IPS-15b (cell line): ENCODE measurements around the gene GALNT7.

ENCODE experiments used
- H3K27me3 ChIP-seq: one replicate; pipeline ENCODE4 v1.6.1; 2013; ENCODE audit warnings: low read length; ENCODE audit not compliant: control insufficient read depth, insufficient read depth
- H3K36me3 ChIP-seq: one replicate; pipeline ENCODE4 v1.6.1; 2013; ENCODE audit warnings: low read length; ENCODE audit not compliant: control insufficient read depth, insufficient read depth
- H3K4me1 ChIP-seq: one replicate; pipeline ENCODE4 v1.6.1; 2013; ENCODE audit warnings: mild to moderate bottlenecking, low read length; ENCODE audit not compliant: control insufficient read depth, insufficient read depth
- H3K4me3 ChIP-seq: one replicate; pipeline ENCODE4 v1.5.1; 2013; ENCODE audit warnings: low read depth, low read length
- H3K9ac ChIP-seq: one replicate; pipeline ENCODE4 v1.6.1; 2013; ENCODE audit warnings: low read depth, mild to moderate bottlenecking, low read length
- H3K9me3 ChIP-seq: one replicate; pipeline ENCODE4 v1.6.1; 2013; ENCODE audit warnings: mild to moderate bottlenecking, low read length; ENCODE audit not compliant: control insufficient read depth, insufficient read depth

The GALNT7 gene

DNA sequence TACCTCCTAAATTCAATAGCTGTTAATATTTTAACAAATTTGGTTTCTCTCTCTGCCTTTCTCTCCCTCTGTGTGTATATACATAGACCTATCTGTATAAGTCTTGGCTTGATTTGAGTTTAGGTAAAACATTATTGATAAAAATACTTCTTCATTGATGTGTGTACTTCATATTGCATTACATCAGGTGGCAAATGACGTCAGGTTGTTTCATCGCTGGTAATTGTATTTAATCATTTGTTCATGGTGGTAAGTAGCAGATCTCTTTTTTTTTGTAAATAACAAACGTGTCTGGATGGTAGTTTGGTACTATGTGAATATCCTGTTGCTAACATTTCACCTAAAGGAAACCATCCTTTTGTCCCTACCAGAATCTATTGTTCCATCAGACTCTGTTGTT is 55.1 kb downstream of the GALNT7 start:
- H3K4me1 ChIP-seq, result peaks cover 3% of the 10 kb centered on the region
- no peaks in the 10 kb centered on the region for H3K9me3 ChIP-seq
- H3K4me3 ChIP-seq, result no peak overlapping the region
- H3K9ac ChIP-seq, result no peak overlapping the region
- H3K36me3 ChIP-seq, result no peaks in the 10 kb centered on the region
- H3K27me3 ChIP-seq, result no peaks in the 10 kb centered on the region

DNA sequence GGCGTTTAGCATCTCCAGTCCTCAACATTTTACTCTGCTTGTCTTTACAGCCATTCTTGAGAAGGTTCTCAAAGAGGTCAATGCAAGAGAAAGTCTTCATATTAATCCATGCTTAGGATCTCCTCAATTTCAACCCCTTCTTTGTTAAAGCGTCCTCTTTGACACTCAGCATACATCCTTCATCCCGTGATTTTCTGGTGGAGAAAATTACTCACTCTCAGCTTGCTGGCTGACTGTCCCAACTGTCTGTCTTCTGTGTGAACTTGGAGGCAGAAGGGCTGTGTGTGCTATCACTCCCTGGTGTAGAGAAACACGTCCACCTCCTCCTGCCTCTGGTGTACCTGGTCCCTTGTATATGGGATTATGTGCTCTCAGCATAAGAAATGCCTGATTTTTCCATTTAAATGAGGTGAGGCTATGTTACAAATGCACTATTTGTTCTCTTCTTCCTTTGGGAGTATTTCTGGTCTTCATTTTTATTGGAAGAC is 57.8 kb downstream of the GALNT7 start:
- no peaks in the 10 kb centered on the region for H3K36me3 ChIP-seq
- no peaks in the 10 kb centered on the region for H3K27me3 ChIP-seq
- no peak overlapping the region for H3K9ac ChIP-seq
- no peaks in the 10 kb centered on the region for H3K9me3 ChIP-seq
- no peaks in the 10 kb centered on the region for H3K4me1 ChIP-seq
- no peak overlapping the region for H3K4me3 ChIP-seq

DNA sequence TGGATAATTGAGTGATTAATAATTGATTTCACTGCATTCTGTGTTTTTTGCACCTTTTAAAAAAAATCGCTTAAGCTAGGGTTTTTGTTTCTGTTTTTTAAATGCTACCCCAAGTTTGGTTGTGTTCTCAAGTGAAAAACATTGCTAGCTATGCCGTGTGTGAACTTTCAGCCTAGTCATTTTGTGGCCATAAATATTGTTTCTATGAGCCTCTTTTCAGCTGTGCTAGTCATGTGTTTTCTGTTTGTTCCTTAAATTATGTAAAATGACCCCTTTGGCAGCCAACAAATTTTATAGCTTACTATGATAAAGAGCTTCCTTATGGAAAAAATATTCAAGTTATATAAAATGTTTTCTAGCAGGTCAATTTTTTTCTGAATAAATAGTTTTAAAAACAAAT is 59.1 kb downstream of the GALNT7 start:
- H3K4me1 ChIP-seq, result no peaks in the 10 kb centered on the region
- H3K27me3 ChIP-seq, result no peaks in the 10 kb centered on the region
- no peaks in the 10 kb centered on the region for H3K9me3 ChIP-seq
- H3K9ac ChIP-seq, result no peak overlapping the region
- no peak overlapping the region for H3K4me3 ChIP-seq
- H3K36me3 ChIP-seq, result no peaks in the 10 kb centered on the region

DNA sequence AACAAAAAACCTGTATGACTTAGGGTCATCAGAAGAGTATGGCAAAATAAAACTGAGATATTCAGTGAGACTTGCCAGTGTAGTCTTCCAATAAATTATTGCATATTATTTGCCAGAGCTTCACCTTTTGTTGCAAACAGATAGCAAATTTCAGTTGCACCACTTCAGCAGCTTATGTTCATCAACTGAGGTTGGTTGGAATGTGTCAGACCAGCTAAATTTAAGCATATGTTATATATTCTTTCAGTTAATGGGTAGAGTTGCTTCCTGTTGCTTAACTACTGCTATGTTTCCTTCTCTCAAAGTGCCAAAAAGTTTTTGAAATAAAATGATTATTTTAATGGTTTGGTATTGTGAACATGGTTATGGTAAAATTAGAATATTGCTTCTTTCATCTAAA is 61.5 kb downstream of the GALNT7 start:
- Histone ChIP-seq H3K36me3 (no peaks in the 10 kb centered on the region), H3K4me3 (no peak overlapping the region), H3K9me3 (no peaks in the 10 kb centered on the region), H3K9ac (no peak overlapping the region), H3K27me3 (no peaks in the 10 kb centered on the region), H3K4me1 (no peaks in the 10 kb centered on the region)

DNA sequence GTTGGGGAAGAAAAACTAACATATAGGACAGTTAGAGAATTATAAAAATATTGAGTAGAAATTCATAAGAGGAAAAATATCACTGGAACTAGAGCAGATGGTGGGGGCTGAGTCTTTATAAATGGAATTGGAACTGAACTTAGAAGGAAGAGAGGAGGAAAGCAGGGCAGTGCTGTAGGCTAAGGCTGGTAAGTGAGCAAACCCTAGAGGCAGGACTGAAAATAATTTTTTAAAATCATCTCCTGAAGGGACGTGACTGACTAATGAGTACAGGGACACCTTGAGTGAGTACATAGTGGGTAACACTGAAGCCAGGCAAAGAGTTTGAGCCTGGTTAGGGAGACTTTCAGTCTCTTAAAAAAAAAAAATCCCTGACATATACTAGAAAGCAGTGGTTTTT is 63.3 kb downstream of the GALNT7 start:
- Histone ChIP-seq H3K36me3 (no peaks in the 10 kb centered on the region), H3K27me3 (no peaks in the 10 kb centered on the region), H3K9me3 (no peaks in the 10 kb centered on the region), H3K9ac (no peak overlapping the region), H3K4me1 (peaks cover 7% of the 10 kb centered on the region), H3K4me3 (no peak overlapping the region)

DNA sequence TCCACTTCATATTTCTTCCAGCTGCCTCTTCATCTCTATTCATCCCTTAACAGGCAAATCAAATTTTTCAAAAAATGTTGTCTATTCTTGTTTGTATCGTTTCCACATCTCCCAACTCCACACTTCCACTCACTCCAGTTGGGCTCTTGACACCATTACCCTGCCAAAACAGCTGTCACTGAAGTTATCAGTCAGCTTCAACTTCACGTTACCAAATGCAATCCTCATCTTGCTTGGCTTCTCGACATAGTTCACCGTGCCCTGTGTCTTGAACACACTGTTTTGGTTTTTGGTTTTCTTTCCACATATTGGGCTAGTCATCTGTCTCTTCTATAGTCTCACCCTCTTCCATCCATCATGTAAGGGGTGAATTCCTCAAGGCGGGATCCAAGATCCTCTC is 65.2 kb downstream of the GALNT7 start:
- H3K4me3 ChIP-seq, result no peak overlapping the region
- H3K9me3 ChIP-seq, result no peaks in the 10 kb centered on the region
- H3K36me3 ChIP-seq, result no peaks in the 10 kb centered on the region
- H3K4me1 ChIP-seq, result peaks cover 17% of the 10 kb centered on the region
- H3K27me3 ChIP-seq, result no peaks in the 10 kb centered on the region
- H3K9ac ChIP-seq, result no peak overlapping the region

DNA sequence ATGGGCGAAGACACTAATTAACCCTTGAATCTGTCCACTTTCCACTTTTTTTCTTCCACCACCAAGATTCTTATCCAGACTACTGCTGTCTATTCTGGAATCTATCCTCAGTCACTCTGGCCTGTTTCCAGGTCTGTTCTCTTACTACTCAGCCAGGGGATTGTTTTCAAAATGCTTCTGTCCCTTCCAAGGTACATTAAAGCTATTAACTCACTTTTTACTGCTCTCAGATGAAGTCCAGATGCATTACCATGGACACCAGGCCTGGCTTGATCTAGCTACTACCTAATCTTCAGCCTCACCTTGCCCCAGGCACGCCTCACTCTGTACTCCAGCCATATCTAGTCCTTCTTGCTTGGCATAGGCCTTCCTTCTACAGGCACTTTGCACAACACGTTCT is 66.4 kb downstream of the GALNT7 start:
- H3K27me3 ChIP-seq, result no peaks in the 10 kb centered on the region
- no peak overlapping the region for H3K9ac ChIP-seq
- no peaks in the 10 kb centered on the region for H3K36me3 ChIP-seq
- H3K4me3 ChIP-seq, result no peak overlapping the region
- H3K9me3 ChIP-seq, result no peaks in the 10 kb centered on the region
- H3K4me1 ChIP-seq, result peaks cover 17% of the 10 kb centered on the region

DNA sequence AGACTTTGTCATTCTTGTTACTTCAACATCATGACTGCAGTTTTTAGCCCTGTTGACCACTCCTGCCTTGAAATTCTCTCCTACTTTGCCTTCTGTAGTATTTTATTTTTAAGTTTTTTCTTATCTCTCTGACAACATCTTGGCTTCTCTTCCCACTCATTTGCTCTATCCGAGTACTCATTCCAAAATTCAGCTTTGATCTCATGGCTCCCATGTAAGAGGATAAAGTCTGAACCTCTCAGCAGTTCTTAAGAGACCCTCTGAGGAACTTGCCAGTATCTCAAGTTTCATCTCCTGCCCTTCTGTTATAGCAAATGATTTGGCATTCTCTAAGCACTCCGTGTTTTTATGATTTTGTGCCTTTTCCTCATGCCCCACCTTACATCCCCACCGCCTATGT is 67.7 kb downstream of the GALNT7 start:
- H3K4me1 ChIP-seq, result peaks cover 17% of the 10 kb centered on the region
- H3K9me3 ChIP-seq, result no peaks in the 10 kb centered on the region
- no peak overlapping the region for H3K9ac ChIP-seq
- H3K27me3 ChIP-seq, result no peaks in the 10 kb centered on the region
- H3K4me3 ChIP-seq, result no peak overlapping the region
- H3K36me3 ChIP-seq, result no peaks in the 10 kb centered on the region

DNA sequence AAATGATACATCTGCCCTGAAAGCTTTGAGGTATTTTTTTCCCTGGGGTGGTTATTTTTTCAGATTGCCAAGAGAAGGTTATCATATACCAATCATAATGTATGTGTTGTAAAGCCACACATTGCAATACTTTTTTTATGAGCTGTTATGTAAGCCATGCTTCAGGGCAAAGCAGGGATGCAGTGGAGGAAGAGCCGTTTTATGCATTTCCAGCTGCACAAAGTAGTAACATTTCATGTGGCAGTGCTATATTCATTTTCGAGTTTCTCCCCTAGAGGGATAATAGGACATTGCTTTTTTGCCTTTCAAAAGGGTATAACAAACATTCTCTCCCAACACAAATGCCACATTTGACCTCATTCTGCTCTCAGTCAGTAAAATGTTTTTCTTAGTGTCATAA is 68.5 kb downstream of the GALNT7 start:
- Histone ChIP-seq H3K9me3 (no peaks in the 10 kb centered on the region), H3K9ac (no peak overlapping the region), H3K4me1 (peaks cover 18% of the 10 kb centered on the region), H3K27me3 (no peaks in the 10 kb centered on the region), H3K36me3 (no peaks in the 10 kb centered on the region), H3K4me3 (no peak overlapping the region)

DNA sequence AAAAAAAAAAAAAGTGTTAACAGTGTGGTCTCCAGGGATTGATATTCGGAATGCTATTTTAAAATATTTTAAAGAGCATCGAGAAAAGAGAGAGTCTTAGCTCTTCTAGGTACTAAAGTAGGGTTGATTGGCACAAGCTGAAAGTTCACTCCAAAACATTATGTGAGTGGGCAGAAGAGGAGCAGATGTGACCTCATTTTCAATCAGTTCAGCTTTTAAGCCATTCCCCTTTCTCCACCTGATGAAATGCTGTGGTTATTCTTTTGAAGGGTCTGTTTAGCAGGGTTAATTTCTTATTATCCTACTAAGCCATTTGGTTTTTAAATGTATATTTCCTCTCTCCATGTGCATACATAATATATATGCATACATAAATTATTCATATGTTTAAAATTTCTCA is 69.2 kb downstream of the GALNT7 start:
- H3K9ac ChIP-seq, result no peak overlapping the region
- no peaks in the 10 kb centered on the region for H3K36me3 ChIP-seq
- no peak overlapping the region for H3K4me3 ChIP-seq
- H3K9me3 ChIP-seq, result no peaks in the 10 kb centered on the region
- no peaks in the 10 kb centered on the region for H3K27me3 ChIP-seq
- peaks cover 21% of the 10 kb centered on the region for H3K4me1 ChIP-seq

DNA sequence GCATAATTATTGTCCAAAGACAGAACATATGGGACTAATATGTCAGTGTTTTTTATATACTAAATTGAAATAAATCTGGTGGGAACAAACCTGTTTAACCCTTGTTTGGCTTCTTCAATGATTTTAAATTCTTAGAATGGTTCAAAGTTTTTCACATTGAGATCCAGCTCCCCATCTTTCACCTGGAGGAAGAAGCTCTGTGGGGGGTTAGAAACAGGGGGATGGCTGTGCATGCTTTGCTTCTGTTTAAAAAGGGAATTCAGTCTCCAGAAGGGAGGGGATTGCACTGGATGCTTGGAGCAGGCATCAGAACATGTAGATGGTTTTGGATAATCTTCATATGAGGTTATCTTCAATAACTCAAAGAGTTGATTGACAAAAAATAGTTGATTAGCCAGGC is 72.1 kb downstream of the GALNT7 start:
- H3K4me3 ChIP-seq, result no peak overlapping the region
- H3K9ac ChIP-seq, result no peak overlapping the region
- no peaks in the 10 kb centered on the region for H3K9me3 ChIP-seq
- H3K4me1 ChIP-seq, result peaks cover 43% of the 10 kb centered on the region
- H3K27me3 ChIP-seq, result no peaks in the 10 kb centered on the region
- no peaks in the 10 kb centered on the region for H3K36me3 ChIP-seq

DNA sequence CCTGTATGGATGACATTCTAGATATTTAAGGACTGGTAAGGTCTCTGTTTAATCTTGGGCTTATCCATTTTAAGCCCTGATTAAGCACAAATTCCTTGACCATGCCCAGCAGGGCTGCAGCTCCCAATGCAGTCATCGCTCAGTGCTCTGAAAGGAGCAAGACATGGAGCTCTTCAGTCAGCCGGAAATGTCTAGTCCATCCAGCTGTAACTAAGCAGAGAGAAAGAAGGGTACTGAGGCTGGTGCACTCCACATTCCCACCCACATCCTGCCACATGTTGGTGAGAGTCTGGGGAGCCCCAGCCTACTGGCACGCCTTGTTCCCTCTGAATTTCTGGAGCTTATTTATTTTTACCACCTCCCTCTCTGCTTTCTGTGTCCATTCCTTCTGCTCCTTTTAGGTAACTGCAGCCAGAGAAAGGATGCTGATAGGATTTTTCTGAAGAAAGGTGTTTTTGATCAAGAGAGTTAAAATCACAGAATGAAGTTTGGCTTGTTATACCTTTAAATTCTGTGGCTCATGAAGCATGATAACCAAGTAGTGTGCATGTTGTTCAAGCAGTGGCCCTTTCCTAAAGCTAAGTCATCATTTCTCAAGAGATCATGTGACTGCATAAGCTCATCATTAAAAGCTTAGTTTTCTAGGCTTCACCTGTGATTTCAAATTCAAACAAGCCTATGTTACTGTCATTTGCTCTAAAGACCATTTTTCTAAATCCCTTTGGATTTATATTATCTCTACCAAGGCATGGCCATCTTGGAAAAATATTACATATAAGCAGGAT is 74.0 kb downstream of the GALNT7 start:
- H3K9ac ChIP-seq, result no peak overlapping the region
- peaks cover 46% of the 10 kb centered on the region for H3K4me1 ChIP-seq
- no peak overlapping the region for H3K4me3 ChIP-seq
- H3K36me3 ChIP-seq, result no peaks in the 10 kb centered on the region
- H3K27me3 ChIP-seq, result no peaks in the 10 kb centered on the region
- no peaks in the 10 kb centered on the region for H3K9me3 ChIP-seq
